GM18520 (cell line): ENCODE data around the gene OPRL1.

Source experiments
- ATAC-seq: cut with Tn5 transposase; IDR thresholded peaks from one replicate; pipeline ENCODE4 v1.9.1; 2021; ENCODE audit not compliant: unreplicated experiment

OPRL1 gene

GRCh38 chr20:64101731-64102621 lies 22.1 kb downstream of the OPRL1 start:
- ATAC-seq: no peak

- ATAC-seq: no peak
Measured at GRCh38 chr20:64102647-64103354, 22.9 kb downstream of the OPRL1 start.

GRCh38 chr20:64103871-64104666 lies 24.2 kb downstream of the OPRL1 start:
- no peak for ATAC-seq

GRCh38 chr20:64104667-64105451 lies 25.0 kb downstream of the OPRL1 start:
- no peak for ATAC-seq

GRCh38 chr20:64105846-64106434 lies 26.1 kb downstream of the OPRL1 start:
- ATAC-seq: no peak

GRCh38 chr20:64106435-64106961 lies 26.6 kb downstream of the OPRL1 start:
- no peak for ATAC-seq

GRCh38 chr20:64106981-64107735 lies 27.3 kb downstream of the OPRL1 start, which contains the start of gene NPBWR2:
TSS of gene NPBWR2 (minus strand) at chr20:64107565. CDS start at chr20:64106831, 734 bp downstream.
- ATAC-seq: no peak

GRCh38 chr20:64107736-64108457 lies 28.0 kb downstream of the OPRL1 start:
- ATAC-seq: no peak

- no peak for ATAC-seq
Measured at GRCh38 chr20:64108731-64109681, 29.1 kb downstream of the OPRL1 start.

GRCh38 chr20:64109831-64110391 lies 30.0 kb downstream of the OPRL1 start:
- no peak for ATAC-seq

- no peak for ATAC-seq
Measured at GRCh38 chr20:64110411-64111068, 30.7 kb downstream of the OPRL1 start.

GRCh38 chr20:64111841-64112641 lies 32.2 kb downstream of the OPRL1 start:
- no peak for ATAC-seq

GRCh38 chr20:64112691-64113443 lies 33.0 kb downstream of the OPRL1 start:
- ATAC-seq: no peak

GRCh38 chr20:64113444-64113775 lies 33.5 kb downstream of the OPRL1 start:
- ATAC-seq: no peak

- no peak for ATAC-seq
Measured at GRCh38 chr20:64113796-64114355, 34.0 kb downstream of the OPRL1 start.
